Ovary (tissue), 9 donors: ENCODE results near the gene ADAMTS2. TPM values are rescaled to one million over a fixed set of nuclear protein-coding genes. Genes with fewer than 3 reads are reported as not detected.

Experiments used
- DNase-seq, 5 donors: peaks; one replicate each; pipeline ENCODE4 v3.0.0-alpha.2; 2019 to 2020
- H3K27ac ChIP-seq, 2 donors: fragments of 200-600 bp; one replicate each; pipeline versions ENCODE4 v1.5.1 to v1.8.0; 2019 to 2022
- H3K27me3 ChIP-seq: fragments of 200-600 bp; one replicate; pipeline ENCODE4 v1.8.0; 2022
- H3K36me3 ChIP-seq: fragments of 200-600 bp; sonication (generic); one replicate; pipeline ENCODE4 v1.5.1; 2019
- H3K4me1 ChIP-seq: one replicate; pipeline ENCODE4 v1.8.1; 2013; ENCODE audit warnings: mild to moderate bottlenecking, moderate library complexity; ENCODE audit not compliant: insufficient read depth
- H3K4me3 ChIP-seq: fragments of 200-600 bp; sonication (generic); one replicate; pipeline ENCODE4 v1.5.1; 2017
- H3K9me3 ChIP-seq, 2 donors: fragments of 200-600 bp in 1 of 2; sonication (generic) in 1 of 2; one replicate each; pipeline versions ENCODE4 v1.5.1 to v1.8.1; 2013 to 2019; ENCODE audit warnings: mild to moderate bottlenecking in 1 of 2, moderate library complexity in 1 of 2
- EP300 ChIP-seq: sonication (generic); formaldehyde crosslinking; IDR thresholded peaks from one replicate; pipeline ENCODE4 v1.6.1; 2017; ENCODE audit warnings: antibody characterized with exemption
- POLR2A ChIP-seq: fragments of 450-650 bp; IDR thresholded peaks from one replicate; pipeline ENCODE4 v1.6.1; 2017; ENCODE audit warnings: antibody characterized with exemption, mild to moderate bottlenecking, moderate library complexity
- WGBS, 3 donors: extraction: QIAGEN DNeasy Blood & Tissue Kit in 1 of 3; methylation state at CpG; one replicate each; pipeline versions ENCODE4 v1.1.5 to v1.1.7; 2013 to 2017; 5-methylcytosine and 5-hydroxymethylcytosine counted together
- intact Hi-C, 4 donors: fragments of 100-400 bp; cut with DNase I; formaldehyde crosslinking; loops; one replicate each; pipeline versions ENCODE4 v1.11.0 to v1.15.1; 2022 to 2023
- polyA plus RNA-seq, 2 donors: library from polyadenylated mRNA; stranded (reverse); fragments of 200-250 nt in 1 of 2; fragments of 350-450 nt in 1 of 2; fragmentation: Illumina TruSeq in 1 of 2; extraction: RNeasy Lipid Tissue Mini Kit (QIAGEN cat#74804) in 1 of 2; gene quantifications; one replicate each; pipeline ENCODE4 v1.2.3, GENCODE V29; 2013 to 2014
- total RNA-seq, 7 donors: library from RNA; depleted of rRNA in 2 of 7; stranded (reverse); fragments of >200 nt in 2 of 7; fragmentation: NEBNext Ultra II Directional in 3 of 7; extraction: Animal tissue kit (Norgen Biotek cat#: 25700) in 3 of 7; gene quantifications; one replicate each; pipeline versions ENCODE4 v1.1.0 to v1.2.4, GENCODE V29; 2016 to 2023
- TF ChIP-seq, protein P1 (sequence below), 3 donors: fragments of 450-650 bp in 2 of 3; fragments of 200-600 bp in 1 of 3; IDR thresholded peaks; one replicate each; pipeline versions ENCODE4 v1.5.1 to v1.8.0; 2016 to 2022; ENCODE audit warnings: antibody characterized with exemption in 3 of 3, mild to moderate bottlenecking in 1 of 3
- donor health status: DM: no; HTN: no; CAD: no; lungs with moderate emphysema.
- donor health status: DM: no; HTN: no; CAD: no.
- donor health status: Bipolar disorder and iron deficiency.
- donor health status: DM: yes; HTN: yes; CAD: no.
- donor health status: DM: no; HTN: no; CAD: no.
- donor health status: DM: yes; HTN: yes; CAD: no.

Gene ADAMTS2
- total and polyA plus RNA-seq, 9 donors: 7.9 to 31.8 (median 11.5) TPM

DNA sequence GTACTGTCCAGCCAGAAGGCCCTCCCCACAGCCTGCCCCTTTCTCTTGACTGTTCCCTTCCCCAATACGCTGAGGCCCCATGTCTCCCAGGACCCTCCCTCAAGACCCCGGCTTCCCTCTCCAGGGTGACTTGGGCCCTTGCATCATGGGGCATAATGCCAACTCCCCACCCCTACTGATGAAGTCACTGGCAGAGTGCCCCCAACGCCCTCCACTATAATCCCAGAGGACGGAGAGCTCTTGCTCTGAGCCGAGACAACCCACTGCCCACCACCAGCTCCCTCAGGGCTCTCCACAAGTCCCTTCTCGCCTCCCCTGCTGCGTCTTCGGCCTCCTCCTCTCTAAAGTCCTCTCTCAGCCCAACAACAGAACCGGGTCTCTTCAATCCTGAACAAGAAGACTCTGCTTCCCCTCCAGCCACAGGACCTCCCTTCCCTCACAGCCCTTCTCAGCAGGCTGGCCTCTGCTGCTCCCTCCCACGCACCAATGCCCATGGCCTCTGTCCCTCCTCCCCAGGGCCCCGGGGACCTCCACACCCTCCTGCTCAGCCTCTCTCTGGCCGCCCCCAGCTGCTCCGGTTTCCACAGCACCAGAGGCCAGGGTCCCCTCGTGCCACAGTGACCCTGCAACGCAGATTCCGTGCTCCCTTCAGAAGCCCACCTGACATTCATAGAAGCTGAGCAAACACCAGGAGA lies 47.6 kb downstream of the ADAMTS2 start:
- no peak for TF ChIP-seq EP300
- no peak for TF ChIP-seq POLR2A
- TF ChIP-seq, protein P1, sequence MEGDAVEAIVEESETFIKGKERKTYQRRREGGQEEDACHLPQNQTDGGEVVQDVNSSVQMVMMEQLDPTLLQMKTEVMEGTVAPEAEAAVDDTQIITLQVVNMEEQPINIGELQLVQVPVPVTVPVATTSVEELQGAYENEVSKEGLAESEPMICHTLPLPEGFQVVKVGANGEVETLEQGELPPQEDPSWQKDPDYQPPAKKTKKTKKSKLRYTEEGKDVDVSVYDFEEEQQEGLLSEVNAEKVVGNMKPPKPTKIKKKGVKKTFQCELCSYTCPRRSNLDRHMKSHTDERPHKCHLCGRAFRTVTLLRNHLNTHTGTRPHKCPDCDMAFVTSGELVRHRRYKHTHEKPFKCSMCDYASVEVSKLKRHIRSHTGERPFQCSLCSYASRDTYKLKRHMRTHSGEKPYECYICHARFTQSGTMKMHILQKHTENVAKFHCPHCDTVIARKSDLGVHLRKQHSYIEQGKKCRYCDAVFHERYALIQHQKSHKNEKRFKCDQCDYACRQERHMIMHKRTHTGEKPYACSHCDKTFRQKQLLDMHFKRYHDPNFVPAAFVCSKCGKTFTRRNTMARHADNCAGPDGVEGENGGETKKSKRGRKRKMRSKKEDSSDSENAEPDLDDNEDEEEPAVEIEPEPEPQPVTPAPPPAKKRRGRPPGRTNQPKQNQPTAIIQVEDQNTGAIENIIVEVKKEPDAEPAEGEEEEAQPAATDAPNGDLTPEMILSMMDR (IDR thresholded peaks at IDR 0.05): no peak
- no peak overlapping the region for H3K27ac ChIP-seq
- no peaks in the 10 kb centered on the region for H3K27me3 ChIP-seq
- intact Hi-C loops: no loop called here
- H3K4me3 ChIP-seq: no peak overlapping the region
- DNase-seq: peak in 2 of 5 donors; percentile 11 to 30
- H3K9me3 ChIP-seq: no peaks in the 10 kb centered on the region
- no peaks in the 10 kb centered on the region for H3K36me3 ChIP-seq
- WGBS, 3 donors: 62 to 67% (median 65%) methylated on average over 16 of the region's 16 CpGs
- peaks cover 11% of the 10 kb centered on the region for H3K4me1 ChIP-seq

DNA sequence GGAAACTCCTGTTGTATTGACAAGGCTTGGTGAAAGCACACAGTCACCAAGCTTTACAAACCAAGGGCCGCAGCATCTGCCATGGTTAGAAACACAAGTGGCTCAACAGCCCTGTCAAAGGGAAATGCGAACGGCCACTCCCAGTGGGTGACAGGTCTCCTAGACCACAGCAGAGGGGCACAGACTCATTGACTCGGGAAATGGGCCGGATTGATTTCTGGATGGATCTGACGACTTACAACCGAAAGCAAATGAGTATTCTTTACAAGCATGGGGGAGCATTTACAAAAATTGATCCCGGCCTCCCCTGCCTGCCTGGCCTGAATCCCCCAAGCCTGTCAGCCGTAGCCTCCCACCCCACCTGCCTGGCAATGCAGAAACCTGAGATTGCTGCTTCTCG lies 48.2 kb downstream of the ADAMTS2 start:
- DNase-seq: peak in 2 of 5 donors; percentile 3 to 10
- intact Hi-C loops: no loop called here
- no peak overlapping the region for H3K27ac ChIP-seq
- no peak for TF ChIP-seq EP300
- no peak for TF ChIP-seq POLR2A
- TF ChIP-seq, protein P1 (IDR thresholded peaks at IDR 0.05): no peak
- no peaks in the 10 kb centered on the region for H3K27me3 ChIP-seq
- no peaks in the 10 kb centered on the region for H3K36me3 ChIP-seq
- WGBS, 3 donors: 91 to 95% (median 95%) methylated on average over 10 of the region's 10 CpGs
- H3K4me3 ChIP-seq: no peak overlapping the region
- H3K9me3 ChIP-seq: no peaks in the 10 kb centered on the region
- H3K4me1 ChIP-seq: peaks cover 11% of the 10 kb centered on the region

DNA sequence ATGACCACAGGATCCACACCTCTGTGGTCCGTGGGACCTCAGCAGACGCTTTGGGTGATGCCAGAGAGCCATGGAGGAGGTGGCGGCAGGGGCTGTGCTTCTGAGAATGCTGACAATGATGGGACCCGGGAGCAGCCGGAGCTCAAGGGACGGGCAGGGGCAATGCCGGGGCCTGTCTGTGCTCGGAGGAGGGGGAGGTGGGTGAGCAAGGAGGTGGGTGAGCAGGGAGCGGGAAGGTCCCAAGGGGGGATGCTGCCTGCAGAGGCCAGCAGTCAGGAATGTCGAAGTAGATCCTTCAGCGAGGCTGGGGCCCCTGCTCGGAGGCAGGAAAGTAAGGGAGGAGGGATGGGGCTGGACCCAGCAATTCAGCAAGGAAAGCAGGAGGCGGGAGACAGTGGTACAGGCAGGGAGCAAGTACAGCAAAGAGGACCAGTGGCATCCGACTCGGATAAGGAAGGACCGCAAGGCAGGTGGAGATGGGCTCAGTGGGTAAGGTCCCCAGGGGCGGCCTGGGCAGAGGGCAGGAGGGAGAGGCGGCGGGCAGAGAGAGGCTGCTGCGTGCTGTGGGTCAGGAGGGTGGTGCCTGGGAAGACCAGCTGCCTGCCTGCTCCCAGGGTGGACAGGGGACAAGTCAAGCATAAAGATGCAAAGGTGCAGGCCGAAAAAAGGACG lies 49.0 kb downstream of the ADAMTS2 start:
- Histone ChIP-seq H3K27ac (no peak overlapping the region), H3K9me3 (no peaks in the 10 kb centered on the region), H3K4me3 (no peak overlapping the region), H3K36me3 (no peaks in the 10 kb centered on the region), H3K27me3 (no peaks in the 10 kb centered on the region), H3K4me1 (peaks cover 8% of the 10 kb centered on the region)
- TF ChIP-seq, protein P1 (IDR thresholded peaks at IDR 0.05): no peak
- TF ChIP-seq POLR2A: no peak
- no peak for TF ChIP-seq EP300
- WGBS, 3 donors: 90 to 92% (median 92%) methylated on average over 22 of the region's 22 CpGs
- intact Hi-C loops: no loop called here
- DNase-seq: peak in 2 of 5 donors; percentile 9 to 15

DNA sequence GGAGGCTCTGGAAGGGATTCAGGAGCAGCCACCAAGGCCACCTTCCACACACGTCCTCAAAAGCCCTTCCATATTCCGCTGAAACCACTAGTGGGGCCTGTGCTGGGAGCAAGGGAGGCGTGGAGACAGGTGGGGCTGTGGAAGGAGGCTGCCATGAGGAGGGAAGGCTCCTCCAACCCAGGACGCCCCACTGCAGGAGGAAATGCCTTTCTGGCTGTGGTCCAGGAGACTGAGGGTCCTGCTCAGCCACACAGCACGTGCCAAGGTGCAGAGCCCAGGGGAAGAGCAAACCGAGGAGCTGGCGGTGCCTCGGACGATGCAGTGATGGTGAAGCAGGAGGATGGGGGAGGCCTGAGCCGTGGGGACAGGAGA lies 49.5 kb downstream of the ADAMTS2 start:
- peak in 2 of 5 donors; percentile 9 to 28 for DNase-seq
- H3K9me3 ChIP-seq: no peaks in the 10 kb centered on the region
- no peak overlapping the region for H3K27ac ChIP-seq
- H3K36me3 ChIP-seq: no peaks in the 10 kb centered on the region
- intact Hi-C loops: no loop called here
- H3K27me3 ChIP-seq: no peaks in the 10 kb centered on the region
- 81 to 84% (median 83%) methylated on average over 10 of the region's 10 CpGs for WGBS, 3 donors
- H3K4me3 ChIP-seq: no peak overlapping the region
- peaks cover 7% of the 10 kb centered on the region for H3K4me1 ChIP-seq
- no peak for TF ChIP-seq POLR2A
- TF ChIP-seq, protein P1 (IDR thresholded peaks at IDR 0.05): no peak
- no peak for TF ChIP-seq EP300
